Measurements from ENCODE around the gene PLEKHM2.

- TF ChIP-seq POLR2AphosphoS5 (IDR thresholded peaks at IDR 0.05; ENCODE audit: low read depth, low read length) = no peak
- TF ChIP-seq POLR2A (IDR thresholded peaks at IDR 0.05; ENCODE audit: low read depth, low read length) = no peak
These were observed 43.9 kb downstream of the PLEKHM2 start for GRCh38 chr1:15727866-15728534.

Measured in GM12892 (cell line).